ENCODE measurements around the gene ADGRA1.

Gene ADGRA1

DNA sequence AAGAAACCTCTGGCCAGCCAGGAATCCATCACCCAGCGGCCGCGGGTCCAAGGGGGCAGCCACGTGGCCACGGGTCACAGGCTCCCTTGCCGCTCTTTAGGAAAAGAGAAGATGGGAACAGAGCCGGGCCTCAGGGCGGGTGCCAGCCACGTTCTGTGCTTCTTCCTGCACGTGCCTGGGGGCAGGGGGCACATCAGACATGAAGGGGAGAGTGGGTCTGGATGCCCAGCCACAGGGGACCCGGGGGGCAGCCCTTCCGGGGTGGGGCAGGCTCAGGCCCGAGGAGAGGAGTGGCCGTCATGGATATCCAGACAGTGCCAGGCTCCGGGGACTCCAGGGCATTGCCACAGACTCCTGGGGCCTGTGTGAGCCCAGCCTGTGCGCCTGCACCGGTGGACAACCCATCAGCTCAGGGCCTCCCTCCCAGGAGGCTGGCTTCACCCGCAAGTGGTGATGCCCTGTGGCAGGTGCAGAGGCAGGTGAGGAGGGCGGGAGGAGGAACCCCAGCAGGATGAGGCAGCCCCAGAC lies 31.0 kb upstream of the ADGRA1 start:
- no peak for DNase-seq (ENCODE audit: low spot score)

DNA sequence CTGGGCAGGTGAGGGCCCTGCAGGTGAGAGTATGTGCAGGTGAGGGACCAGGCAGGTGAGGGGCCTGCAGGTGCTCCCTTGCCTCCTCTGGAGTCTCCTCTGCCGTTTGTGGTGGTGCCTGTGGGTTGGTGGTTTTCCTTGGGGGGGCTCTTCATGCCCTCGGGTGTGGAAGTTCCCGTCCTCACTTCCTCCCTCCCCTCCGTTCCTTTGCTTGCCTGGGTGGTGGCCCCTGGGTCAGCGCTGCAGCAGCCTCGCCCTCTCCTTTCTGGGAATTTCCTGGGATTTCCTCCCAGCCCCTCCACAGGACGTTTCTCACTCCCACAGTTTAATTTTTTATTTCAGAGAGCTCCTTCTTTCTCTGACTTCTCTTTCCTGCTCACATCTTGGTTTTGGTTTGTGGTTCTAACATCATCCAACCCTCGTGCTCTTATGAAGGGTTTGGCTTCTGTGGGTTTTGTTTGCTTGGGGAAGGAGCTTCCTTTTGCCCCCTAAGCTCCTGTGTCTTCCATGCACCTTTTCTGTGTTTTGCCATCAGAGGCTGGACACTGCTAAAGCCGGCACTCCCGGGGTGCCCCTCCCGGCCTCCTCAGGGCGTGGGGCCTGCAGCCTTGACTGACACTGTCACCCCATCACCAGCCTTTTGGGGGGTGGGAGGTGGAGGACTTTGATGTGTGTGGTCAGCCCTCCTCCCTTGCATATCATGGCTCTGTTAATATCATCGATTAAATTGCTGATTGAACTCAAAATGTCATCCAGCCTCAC lies 29.2 kb upstream of the ADGRA1 start:
- no peak for DNase-seq (ENCODE audit: low spot score)

DNA sequence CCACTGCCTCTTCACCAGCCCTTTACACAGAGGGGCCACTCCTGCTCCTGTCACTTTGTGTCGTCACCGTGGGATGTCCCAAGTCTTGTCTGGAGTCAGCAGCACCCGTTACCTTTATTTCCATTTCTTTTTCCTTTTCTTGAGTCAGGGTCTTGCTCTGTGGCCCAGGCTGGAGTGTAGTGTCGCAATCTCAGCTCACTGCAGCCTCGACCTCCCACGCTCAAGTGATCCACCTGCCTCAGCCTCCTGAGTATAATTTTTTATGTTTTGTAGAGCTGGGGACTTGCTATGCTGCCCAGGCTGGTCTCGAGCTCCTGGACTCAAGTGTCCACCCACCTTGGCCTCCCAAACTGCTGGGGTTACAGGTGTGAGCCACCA lies 28.6 kb upstream of the ADGRA1 start:
- DNase-seq (ENCODE audit: low spot score): no peak

DNA sequence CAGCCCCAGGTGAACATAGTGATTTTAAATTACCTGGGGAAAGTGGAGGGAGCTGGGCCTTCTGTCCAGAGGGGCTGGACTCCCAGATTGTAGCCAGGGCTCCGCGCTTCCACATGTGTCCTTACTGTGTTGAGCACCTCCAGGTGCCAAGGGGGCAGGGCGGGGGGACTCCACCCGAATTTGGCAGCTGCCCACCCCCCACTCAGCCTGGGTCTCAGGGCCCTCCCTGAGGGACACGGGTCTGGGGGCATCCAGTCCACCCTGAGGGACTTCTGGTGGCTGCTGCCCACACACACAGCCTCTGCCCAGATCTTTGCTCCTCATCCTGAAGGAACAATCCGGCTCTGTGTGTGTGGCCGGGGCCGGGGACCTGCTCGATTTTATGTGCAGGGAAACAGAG lies 28.2 kb upstream of the ADGRA1 start:
- no peak for DNase-seq (ENCODE audit: low spot score)

DNA sequence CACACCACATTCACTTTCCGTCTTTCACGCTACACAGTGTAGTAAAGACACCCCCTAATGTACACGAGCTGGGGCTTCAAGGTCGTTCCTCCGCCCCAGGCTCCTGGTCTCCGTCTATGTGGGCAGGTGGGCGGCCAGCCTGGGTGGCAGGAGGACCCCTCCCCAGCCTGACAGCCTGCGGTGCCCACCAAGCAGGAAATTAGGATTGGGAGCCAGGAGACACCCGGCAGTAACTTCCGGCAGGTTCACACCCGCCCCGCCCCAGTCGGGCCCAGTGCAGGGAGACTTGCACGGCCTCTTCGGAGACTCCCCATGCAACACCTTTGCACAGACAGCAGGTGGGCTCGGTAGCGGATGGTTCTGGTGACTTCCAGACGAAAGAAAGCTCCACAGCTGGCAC lies 27.7 kb upstream of the ADGRA1 start:
- DNase-seq (ENCODE audit: low spot score): no peak

DNA sequence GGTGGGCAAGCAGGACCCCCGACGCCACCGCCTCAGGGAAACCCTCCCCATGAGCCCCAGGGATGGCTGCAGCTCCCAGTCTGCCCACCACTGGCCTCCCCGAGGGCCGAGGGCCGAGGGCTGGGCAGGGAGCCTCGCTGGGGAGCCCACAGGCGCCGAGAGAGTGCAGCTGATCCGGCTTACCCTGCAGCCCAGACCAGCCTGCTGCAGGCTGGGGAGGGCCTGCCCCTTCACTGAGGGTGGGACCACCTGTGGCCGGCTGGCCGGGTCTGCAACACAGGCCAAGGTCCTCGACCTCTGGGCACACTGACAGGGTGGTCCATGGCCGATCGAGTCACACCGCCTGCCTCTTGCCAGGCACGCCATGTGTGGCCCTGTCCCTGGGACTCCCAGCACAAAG lies 27.3 kb upstream of the ADGRA1 start:
- no peak for DNase-seq (ENCODE audit: low spot score)

DNA sequence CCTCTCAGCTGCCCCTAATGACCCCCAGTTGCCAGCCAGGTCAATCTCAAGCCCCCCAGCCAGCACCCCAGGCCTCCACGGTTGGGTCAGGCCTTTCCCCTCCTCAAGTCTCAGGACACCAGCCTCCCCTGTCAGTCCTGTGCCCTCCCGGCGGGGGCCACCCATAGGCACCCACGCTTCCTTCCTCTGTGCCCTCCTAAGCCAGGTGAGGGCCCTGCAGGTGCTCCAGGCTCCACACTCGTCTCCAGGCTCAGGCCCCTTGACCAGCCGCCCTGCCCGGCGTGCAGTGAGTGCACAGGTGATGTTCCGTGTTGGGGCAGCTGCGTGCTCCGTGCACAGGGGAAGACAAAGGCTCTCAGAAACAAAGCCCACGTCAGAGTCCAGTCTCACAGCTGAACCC lies 26.8 kb upstream of the ADGRA1 start:
- no peak for DNase-seq (ENCODE audit: low spot score)

DNA sequence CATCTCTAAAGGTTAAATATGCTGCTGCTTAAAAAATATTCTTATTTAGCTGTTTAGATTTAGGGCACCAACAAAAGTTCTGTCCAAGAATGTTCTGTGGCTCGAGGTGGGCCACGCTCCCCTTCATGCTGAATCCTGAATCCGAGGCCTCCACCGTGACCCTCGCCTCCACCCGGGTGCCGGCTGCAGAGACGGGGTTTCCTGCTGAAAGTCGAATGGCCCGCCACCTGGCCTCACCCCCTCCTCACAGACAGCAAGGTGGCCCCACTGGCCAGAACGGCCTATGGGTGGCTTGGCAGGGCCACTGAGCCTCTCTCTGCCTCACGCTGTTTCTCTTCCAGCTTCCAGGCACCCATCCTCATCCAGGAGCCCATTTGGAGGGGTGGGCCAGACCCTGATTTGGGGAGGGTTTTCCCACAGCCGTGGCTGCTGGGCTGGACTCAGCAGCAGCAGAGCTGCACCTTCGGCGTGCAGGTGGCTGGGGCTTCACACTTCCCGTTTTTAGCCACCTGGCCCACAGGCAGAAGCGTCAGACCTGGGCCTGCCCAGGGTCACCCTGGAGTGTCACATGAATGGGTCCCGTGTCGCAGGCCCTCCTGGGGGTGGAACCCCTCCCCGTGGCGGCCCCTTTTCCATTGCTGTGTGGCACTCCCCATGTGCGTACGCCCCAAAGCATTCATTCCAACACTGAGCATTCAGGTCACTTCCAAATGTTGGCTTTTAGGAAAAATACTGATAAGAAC lies 26.3 kb upstream of the ADGRA1 start:
- no peak for DNase-seq (ENCODE audit: low spot score)

DNA sequence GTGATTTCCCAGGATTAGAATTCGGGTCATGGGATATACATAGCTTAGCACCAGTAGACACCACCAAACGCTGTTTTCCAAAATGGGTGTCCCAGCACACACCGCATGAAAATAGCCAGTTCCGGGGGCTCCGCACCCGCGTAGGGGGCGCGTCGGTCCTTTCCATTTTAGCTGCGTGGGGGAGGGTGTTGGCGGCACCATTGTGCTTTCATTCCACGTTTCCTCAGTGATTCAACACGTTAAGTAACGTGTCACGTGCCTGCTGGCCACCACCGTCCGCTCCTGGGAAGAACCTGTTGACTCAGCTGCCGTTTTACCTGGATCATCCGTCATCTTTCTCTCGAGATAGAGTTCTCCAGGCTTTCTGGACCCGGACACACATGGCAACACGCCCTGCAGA lies 25.6 kb upstream of the ADGRA1 start:
- DNase-seq (ENCODE audit: low spot score): no peak

DNA sequence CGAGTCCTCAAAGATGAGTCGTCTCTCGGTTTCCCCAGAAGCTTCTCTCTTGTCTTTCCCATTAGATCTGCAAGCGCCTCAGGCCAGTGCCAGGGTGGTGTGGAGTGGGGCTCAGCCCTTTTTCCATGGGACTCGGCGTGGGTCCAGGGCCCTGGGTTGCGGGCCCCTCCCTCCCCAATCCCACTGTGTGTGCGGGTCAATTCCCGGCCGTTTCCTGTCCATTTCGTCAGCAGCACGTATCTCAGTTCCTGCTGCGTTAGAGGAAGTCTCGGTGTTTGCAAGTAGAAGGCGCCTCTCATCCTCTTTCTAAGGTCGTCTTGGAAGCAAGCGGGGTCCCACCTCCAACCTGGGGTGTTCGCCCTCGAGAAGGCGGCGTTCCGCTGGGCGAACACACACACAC lies 25.1 kb upstream of the ADGRA1 start:
- no peak for DNase-seq (ENCODE audit: low spot score)

DNA sequence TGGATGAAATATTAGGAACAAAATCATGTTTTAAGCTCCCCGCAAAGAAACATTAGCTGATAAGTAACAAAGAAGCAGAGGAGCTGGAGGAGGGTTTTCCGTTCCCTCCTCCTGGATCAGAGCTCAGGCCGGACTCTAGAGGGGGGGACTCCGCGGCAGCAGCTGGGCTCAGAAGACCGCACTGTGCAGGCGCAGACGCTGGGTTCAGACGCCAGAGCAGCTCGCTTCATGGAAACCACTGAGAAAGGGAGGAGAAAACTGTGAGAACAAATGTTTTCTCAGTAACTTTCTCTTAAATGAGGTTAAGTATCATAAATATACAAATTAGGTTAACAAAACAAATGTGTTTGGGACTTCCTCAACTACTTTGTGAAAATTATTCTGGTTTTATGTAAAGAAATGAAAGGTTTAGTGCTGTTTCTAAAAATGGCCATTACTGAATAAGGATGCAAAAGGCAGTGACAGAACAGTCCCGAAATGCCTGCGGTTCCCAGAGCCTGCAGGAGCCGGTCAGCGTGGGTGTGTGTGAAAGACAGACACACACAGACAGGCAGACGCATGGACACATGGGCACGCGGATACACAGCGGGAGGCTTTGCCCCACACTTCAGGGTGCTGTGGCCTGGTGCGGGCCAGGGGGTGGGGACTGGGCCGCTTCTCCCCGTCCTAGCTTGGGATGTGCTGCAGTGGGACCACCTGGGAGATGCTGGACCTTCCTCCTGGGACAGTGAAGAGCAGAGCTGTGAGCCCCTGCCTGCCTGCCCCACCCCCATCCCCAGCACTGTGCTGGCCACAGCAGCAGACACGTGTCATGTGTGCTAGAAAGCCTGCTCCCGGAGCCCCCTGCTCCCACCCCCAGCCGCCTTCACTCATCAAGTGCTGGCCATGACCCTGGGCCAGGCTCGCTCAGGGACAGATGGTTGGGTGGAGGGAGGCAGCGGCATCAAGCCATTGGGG lies 20.3 kb upstream of the ADGRA1 start:
- DNase-seq (ENCODE audit: low spot score): no peak

DNA sequence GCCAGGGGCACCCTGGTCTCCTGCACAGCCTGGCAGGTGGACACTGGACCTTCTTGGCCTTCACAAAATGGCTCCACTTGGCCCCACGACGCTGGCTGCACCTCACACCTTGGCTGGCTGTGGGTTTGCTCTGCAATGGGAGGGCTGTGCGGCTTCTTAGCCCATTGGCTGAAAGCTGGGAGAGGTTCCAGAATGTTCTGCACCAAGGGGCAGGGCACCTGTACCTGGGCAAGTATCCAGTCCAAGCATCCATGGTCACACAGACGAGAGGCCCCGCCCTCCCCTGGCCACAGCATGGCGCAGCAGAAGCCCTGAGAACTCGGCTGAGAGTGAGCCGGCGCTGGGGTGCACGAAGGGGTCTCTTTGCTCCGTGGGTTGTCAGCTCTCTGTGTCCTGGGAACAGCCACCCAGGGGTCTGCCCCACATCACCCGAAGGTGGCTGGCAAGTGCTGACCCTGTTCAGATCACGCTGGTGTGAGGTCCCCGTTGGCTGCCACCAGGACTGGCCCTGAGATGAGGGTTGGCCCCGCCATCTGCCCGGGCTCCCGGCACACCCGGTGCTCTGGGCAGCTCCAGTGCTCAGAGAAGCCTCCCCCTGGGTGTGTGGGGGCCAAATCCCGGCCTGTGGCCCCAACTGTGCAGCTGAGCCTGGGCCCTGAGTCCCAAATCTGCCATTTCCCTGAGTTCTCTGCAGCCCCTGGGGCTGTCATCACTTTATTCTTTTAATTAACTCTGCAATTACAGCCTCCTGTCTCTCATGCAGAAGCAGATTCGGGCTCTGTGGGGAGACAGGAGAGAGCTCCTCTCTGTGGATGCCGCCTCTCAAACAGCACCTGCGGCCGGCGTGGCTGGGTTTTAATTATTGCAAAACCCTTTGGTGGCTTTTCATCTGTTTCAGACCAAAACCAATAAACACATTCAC lies 19.4 kb upstream of the ADGRA1 start:
- no peak for DNase-seq (ENCODE audit: low spot score)

DNA sequence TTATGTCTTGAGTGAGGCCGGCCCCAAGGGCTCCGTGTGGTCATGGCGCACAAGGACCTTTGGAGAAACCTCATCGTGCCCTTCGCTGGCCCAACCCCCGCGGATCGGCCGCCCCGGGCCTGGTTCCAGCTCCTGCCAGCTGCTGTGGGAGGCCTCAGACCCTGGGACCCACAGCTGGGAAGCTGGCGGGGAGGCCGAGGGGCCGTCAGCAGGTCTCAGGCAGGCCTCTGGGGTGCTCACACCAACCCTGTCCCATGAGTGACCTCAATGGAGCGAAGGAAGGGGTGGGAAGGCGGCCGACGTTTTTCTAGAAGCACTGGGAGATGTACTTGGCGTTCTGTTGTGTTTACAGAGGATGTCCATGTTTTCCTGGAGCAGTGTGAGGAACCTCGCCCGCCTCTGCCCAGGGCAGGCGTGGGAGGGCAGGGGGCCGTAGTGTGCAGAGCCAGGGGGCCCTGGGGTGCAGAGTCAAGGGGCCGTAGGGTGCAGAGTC lies 18.6 kb upstream of the ADGRA1 start:
- DNase-seq (ENCODE audit: low spot score): no peak

DNA sequence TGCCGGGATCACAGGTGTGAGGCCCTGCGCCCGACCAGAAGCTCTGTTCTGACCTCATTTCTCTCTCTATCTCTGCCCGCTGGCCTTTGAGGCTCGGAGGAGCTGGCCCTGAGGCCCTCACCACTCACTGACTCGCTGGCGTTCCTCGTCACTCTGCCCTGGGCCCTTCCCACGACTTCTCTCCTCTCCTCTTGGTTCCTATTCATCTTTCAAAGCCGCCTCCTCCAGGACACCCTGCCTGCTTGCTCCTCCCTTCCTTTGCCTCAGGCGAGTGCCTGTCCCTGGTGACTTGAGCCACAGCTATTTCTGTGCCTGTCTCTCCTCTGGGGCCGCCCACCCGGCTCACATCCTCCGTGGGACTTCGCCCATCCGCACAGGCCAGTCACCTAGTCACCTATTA lies 17.3 kb upstream of the ADGRA1 start:
- DNase-seq (ENCODE audit: low spot score): no peak

DNA sequence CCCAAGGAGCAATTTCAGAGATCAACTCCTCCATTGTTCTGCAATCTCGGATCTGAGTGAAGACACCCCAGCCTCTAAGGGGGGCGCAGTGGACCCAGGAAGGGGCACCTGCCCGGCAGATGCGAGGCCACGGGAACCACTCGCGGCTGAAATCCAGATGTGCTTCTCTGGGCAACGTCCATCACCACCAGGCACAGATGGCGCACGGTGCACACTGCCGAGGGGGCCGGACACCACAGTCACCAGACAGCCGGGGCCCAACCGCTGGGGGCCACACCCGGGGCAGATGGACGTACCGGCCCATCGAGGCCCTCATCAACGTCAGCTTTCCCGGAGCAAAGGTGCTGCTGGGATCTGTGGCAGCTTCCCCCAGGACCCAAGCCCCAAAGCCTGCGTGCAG lies 16.9 kb upstream of the ADGRA1 start:
- DNase-seq (ENCODE audit: low spot score): no peak

DNA sequence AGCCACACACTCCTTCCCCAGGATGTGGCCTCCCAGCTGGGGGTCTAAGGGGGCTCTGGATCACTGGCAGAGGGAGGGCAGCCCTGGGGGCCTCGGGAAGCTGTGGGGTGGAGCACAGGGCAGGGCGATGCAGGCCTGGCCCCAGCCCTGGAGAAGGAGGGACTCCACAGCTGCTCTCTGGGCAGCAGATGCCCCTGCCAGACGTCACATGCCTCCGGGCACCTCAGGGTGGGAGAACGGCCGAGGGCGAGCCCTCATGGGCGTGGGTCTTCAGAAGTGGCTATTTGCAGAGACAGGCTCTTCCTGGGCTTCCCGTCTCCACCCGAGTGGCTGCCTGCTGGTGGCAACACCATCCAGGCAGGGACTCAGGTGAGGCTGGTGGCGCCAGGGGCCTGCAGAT lies 16.0 kb upstream of the ADGRA1 start:
- no peak for DNase-seq (ENCODE audit: low spot score)

DNA sequence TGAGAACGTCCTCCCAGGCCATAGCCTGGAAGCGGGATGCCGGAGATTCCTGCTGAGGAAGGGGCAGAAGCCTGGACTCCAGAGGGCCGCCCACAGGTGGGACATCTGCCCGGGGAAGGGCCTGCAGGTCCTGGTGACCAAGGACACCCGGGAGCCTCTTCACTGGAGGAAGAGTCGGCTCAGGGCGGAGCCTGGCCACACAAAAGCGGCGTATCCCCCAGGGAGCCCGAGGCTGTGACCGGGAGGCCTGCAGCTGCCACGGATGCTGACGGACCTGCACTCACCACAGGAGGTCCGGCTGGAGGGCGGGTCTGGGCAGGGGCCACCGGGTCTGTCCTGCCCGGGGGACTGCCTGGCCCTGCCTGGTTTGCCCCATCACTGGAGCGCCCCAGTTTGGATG lies 15.5 kb upstream of the ADGRA1 start:
- DNase-seq (ENCODE audit: low spot score): no peak

DNA sequence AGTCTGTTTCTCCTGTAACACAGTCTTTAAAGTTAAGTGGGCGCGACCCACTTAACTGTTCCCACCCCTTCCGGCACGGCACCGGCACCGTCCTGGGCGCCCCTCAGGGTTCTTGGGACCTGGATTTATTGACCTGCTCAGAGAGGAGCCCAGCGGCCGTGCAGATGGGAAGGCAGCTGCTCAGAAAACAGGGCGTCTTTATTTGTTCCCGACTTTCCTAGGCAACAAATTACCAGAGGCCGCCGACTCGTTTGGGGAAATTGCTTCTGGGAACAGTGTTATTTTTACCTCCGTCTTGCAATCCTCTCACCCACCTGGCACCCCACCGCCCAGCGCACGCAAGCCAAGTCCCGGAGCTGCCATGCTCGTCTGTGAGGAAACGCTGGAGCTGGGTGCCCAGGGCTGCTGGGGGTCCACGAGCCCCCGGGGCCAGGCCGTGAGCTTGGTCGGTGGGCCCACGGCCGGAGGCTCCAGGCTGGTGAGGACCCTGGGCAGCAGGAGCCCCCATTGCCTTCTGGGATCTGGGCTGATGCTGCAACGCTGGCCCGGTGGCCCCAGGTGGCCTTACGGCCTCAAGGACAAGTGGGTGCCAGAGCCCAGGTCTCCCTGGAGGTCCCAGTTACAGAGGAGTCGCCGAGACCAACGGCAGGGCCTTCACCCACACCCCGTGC lies 14.9 kb upstream of the ADGRA1 start:
- DNase-seq (ENCODE audit: low spot score): no peak

DNA sequence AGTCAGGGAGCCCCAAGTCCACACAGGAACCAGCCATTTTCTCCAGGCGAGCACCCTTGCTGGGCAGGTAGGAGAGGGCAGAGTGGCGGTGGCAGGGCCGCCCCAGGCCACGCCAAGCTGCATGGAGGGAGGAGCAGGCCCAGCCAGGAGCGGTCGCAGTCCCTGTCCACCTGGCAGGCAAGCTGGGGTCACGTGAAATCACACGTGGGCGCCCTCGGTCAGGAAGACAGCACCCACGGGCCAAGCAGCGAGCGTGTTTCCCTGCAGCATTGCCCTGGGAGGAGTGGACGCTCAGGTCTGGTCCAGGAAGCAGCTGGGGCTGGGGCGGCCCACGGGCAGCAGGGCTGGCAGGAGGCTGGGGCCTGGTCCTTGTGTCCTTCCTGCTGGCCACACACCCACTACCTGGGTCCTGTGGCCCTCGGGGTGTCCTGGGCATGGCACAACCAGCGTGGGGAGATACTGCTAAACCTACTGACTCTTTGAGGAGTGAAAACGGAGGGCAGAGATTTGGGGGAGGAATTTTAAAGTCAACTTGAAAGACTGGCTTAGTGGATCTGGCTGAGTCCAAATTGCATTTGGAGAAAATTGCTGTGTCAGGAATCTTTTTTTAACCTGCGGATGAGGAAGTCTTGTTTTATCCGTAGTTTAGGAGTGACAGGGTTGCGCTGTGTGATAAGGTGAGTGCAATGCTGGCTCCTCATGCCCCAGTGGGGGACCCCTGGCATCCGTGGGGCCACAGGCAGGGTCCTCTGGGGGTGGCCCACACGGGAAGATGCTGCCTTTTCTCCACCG lies 12.2 kb upstream of the ADGRA1 start:
- DNase-seq (ENCODE audit: low spot score): no peak
